C4-2B (cell line): Measurements from ENCODE around the gene MUC5B.

ENCODE experiments used
- CTCF ChIP-seq: fragments of 450-650 bp; conservative IDR thresholded peaks from 2 replicates; pipeline ENCODE4 v1.5.1; 2017; ENCODE audit warnings: mild to moderate bottlenecking
- ZFX ChIP-seq: fragments of 450-650 bp; IDR thresholded peaks from 2 replicates; pipeline ENCODE4 v1.6.1; 2017

GRCh38 chr11:1307998-1308742 lies 85.3 kb downstream of the MUC5B start:
- TF ChIP-seq CTCF (no peak), ZFX (no peak)
